IPS-15b (cell line): ENCODE measurements around the gene NDRG4.

Experiments used
- H3K27me3 ChIP-seq: one replicate; pipeline ENCODE4 v1.6.1; 2013; ENCODE audit warnings: low read length; ENCODE audit not compliant: control insufficient read depth, insufficient read depth
- H3K36me3 ChIP-seq: one replicate; pipeline ENCODE4 v1.6.1; 2013; ENCODE audit warnings: low read length; ENCODE audit not compliant: control insufficient read depth, insufficient read depth
- H3K4me1 ChIP-seq: one replicate; pipeline ENCODE4 v1.6.1; 2013; ENCODE audit warnings: mild to moderate bottlenecking, low read length; ENCODE audit not compliant: control insufficient read depth, insufficient read depth
- H3K4me3 ChIP-seq: one replicate; pipeline ENCODE4 v1.5.1; 2013; ENCODE audit warnings: low read depth, low read length
- H3K9ac ChIP-seq: one replicate; pipeline ENCODE4 v1.6.1; 2013; ENCODE audit warnings: low read depth, mild to moderate bottlenecking, low read length
- H3K9me3 ChIP-seq: one replicate; pipeline ENCODE4 v1.6.1; 2013; ENCODE audit warnings: mild to moderate bottlenecking, low read length; ENCODE audit not compliant: control insufficient read depth, insufficient read depth

NDRG4 gene

GRCh38 chr16:58508671-58509251 is 8.8 kb downstream of the NDRG4 start:
- no peak overlapping the region for H3K9ac ChIP-seq
- H3K27me3 ChIP-seq, result no peaks in the 10 kb centered on the region
- H3K4me3 ChIP-seq, result no peak overlapping the region
- H3K4me1 ChIP-seq, result no peaks in the 10 kb centered on the region
- H3K9me3 ChIP-seq, result no peaks in the 10 kb centered on the region
- peaks cover 16% of the 10 kb centered on the region for H3K36me3 ChIP-seq

DNA sequence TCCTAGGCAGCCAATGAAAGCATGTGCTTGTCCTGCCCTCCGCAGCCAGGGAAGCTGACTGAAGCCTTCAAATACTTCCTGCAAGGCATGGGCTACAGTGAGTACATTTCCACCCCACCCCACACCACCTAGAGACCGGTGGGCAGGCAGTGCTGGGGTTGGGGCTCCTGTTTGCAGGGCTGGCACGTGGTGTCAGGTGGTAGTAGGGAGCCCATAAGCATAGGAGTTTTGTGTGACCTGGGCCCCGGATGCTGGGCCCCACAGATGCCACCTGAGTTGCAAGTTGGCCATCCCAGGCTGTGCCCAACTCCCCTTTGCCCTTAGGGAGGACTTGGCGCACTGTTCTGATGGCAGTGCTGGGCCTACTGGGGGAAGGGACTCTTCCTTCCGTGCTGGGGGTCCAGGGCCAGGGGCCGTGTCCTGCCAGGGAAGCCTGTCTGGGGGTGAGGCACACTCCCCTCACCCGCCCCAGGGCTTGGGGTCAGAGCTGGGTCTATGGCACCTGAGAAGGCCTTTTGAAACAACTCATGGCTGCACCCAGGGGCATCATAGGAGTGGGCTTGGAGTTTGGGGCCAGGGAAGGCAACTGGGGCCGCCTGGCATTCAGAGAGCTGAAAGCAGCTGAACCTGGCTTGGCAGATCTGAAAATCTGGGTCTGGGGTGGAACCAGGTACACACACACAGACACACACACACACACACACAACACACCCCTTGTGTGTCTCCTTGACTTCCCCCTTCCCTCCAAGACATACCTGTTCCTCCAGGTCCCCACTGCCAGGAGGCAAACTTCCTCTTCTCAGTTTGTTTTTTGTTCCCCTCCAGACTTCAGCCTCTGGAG is 9.5 kb downstream of the NDRG4 start:
- H3K9ac ChIP-seq, result no peak overlapping the region
- peaks cover 9% of the 10 kb centered on the region for H3K36me3 ChIP-seq
- H3K9me3 ChIP-seq, result no peaks in the 10 kb centered on the region
- H3K27me3 ChIP-seq, result no peaks in the 10 kb centered on the region
- no peaks in the 10 kb centered on the region for H3K4me1 ChIP-seq
- no peak overlapping the region for H3K4me3 ChIP-seq

DNA sequence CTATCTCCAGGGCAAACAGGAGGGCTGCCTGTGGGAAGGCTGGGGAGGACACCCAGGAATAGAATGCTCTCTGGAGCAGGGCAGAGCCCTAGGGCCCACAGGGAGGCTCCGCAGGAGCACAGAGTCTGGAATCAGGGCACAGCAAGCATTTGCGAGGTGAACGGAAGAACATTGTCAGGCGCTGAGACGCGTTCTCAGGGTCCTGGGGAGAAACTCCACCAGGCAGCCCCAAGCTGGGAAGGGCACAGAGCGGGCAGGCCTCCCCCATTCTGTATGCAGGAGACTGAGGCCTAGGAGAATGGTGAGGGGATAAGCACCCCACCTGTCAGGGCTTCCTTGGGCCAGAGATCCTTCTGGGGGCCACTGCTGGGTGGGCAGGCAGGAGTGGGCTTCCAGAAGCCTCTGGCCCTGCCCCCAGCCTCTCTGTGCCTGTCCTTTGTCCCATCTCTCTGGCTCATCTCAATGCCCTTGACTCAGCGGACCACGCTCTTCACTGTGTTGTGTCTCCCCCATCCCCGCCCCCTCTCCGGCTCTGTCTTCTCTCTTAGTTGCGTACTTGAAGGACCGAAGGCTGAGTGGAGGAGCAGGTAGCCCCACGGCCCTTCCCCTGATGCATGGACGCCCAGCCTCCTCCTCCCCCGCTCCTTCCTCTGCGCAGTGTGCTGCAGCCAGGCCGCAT is 10.3 kb downstream of the NDRG4 start:
- no peak overlapping the region for H3K9ac ChIP-seq
- H3K36me3 ChIP-seq, result peaks cover 9% of the 10 kb centered on the region
- H3K27me3 ChIP-seq, result no peaks in the 10 kb centered on the region
- H3K4me1 ChIP-seq, result no peaks in the 10 kb centered on the region
- H3K9me3 ChIP-seq, result no peaks in the 10 kb centered on the region
- H3K4me3 ChIP-seq, result no peak overlapping the region

GRCh38 chr16:58510776-58511628 is 11.1 kb downstream of the NDRG4 start:
- H3K9ac ChIP-seq, result no peak overlapping the region
- H3K9me3 ChIP-seq, result no peaks in the 10 kb centered on the region
- H3K27me3 ChIP-seq, result no peaks in the 10 kb centered on the region
- H3K4me1 ChIP-seq, result no peaks in the 10 kb centered on the region
- peaks cover 9% of the 10 kb centered on the region for H3K36me3 ChIP-seq
- no peak overlapping the region for H3K4me3 ChIP-seq

- H3K4me3 ChIP-seq, result no peak overlapping the region
- peaks cover 3% of the 10 kb centered on the region for H3K4me1 ChIP-seq
- H3K9me3 ChIP-seq, result no peaks in the 10 kb centered on the region
- peaks cover 17% of the 10 kb centered on the region for H3K36me3 ChIP-seq
- no peak overlapping the region for H3K9ac ChIP-seq
- H3K27me3 ChIP-seq, result no peaks in the 10 kb centered on the region
These were observed 12.2 kb downstream of the NDRG4 start for GRCh38 chr16:58511933-58512815.

- H3K9ac ChIP-seq, result no peak overlapping the region
- H3K4me3 ChIP-seq, result no peak overlapping the region
- peaks cover 19% of the 10 kb centered on the region for H3K36me3 ChIP-seq
These were observed 13.9 kb downstream of the NDRG4 start for GRCh38 chr16:58513874-58514273.

DNA sequence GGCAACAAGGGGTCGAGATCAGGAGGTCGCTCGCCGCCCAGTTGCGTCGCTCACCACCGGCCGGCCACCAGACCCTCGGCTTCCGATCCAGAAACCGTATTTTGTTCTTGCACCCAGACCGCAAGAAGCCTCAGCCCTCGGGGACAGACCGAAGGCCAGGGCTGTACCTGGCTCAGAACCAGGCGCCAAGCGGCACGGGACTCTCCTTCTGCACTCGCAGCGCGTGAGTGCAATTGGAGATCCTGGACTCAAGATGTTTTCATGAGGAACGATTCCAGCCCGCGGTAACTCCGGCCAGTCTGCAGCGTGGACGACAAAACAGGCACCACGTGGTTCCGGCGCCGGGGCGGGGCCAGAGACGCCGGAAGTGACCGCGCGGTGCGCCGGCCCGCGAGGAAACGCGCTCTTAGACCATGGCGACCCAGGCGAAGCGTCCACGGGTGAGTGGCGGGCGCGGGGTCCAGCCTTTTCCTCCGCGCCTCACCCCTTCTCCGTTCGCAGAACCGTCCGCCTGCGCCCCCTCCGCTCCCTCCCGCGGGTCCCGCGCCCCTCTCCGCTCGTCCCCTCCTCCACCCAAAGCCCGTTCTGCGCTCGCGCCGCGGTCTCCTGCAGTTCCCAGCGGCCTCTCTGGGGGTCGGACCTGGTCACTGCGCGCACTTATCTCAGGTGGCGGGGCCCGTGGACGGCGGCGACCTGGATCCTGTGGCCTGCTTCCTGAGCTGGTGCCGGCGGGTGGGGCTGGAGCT is 15.4 kb downstream of the NDRG4 start, which contains the start of gene SETD6:
Gene SETD6 (plus strand): TSS at position 393 of the 746 bp plus-strand sequence. CDS start 21 bp downstream, at position 414.
- no peaks in the 10 kb centered on the region for H3K9me3 ChIP-seq
- H3K4me1 ChIP-seq, result peaks cover 3% of the 10 kb centered on the region
- peak within 1 kb of the TSS; percentile 98 for H3K4me3 ChIP-seq
- H3K36me3 ChIP-seq, result peaks cover 26% of the 10 kb centered on the region
- H3K27me3 ChIP-seq, result no peaks in the 10 kb centered on the region
- peak within 1 kb of the TSS; percentile 89 for H3K9ac ChIP-seq

More at GRCh38 chr16:58513874-58514273, 13.9 kb downstream of the NDRG4 start:
- Histone ChIP-seq H3K4me1 (peaks cover 3% of the 10 kb centered on the region), H3K27me3 (no peaks in the 10 kb centered on the region), H3K9me3 (no peaks in the 10 kb centered on the region)

DNA sequence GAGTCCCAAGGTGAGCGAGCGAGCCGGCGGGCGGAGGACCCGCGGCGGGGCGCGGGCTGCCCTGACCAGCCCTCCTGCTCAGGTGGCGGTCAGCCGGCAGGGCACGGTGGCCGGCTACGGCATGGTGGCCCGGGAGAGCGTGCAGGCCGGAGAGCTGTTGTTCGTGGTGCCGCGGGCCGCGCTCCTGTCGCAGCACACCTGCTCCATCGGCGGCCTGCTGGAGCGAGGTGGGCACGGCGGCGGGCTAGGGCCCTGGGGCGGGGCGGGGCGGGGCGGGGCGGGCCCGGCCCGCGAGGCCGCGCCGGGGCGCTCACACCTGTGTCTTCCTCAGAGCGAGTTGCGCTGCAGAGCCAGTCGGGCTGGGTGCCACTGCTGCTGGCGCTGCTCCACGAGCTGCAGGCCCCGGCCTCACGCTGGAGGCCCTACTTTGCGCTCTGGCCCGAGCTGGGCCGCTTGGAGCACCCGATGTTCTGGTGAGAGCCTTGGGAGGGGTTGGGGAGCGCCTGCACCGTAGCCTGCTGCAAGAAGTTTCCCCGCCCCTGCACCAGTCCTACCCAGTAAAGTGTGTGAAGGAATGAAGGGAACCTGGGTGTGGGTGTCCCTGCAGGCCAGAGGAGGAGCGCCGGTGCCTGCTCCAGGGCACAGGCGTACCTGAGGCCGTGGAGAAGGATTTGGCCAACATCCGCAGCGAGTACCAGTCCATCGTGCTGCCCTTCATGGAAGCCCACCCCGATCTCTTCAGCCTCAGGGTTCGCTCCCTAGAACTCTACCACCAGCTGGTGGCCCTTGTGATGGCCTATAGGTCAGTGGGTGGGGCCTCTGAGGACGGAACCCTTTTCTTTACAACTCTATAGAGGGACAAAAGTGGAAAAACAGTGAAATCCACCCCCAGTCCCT is 16.2 kb downstream of the NDRG4 start:
- H3K9ac ChIP-seq, result peak overlapping the region; percentile 89
- H3K27me3 ChIP-seq, result no peaks in the 10 kb centered on the region
- H3K4me1 ChIP-seq, result peaks cover 3% of the 10 kb centered on the region
- H3K36me3 ChIP-seq, result peaks cover 32% of the 10 kb centered on the region
- H3K9me3 ChIP-seq, result no peaks in the 10 kb centered on the region
- H3K4me3 ChIP-seq, result peak overlapping the region; percentile 98

- peaks cover 38% of the 10 kb centered on the region for H3K36me3 ChIP-seq
- H3K27me3 ChIP-seq, result no peaks in the 10 kb centered on the region
- peak overlapping the region; percentile 98 for H3K4me3 ChIP-seq
- H3K9me3 ChIP-seq, result no peaks in the 10 kb centered on the region
- H3K4me1 ChIP-seq, result peaks cover 3% of the 10 kb centered on the region
- H3K9ac ChIP-seq, result no peak overlapping the region
These were observed 16.8 kb downstream of the NDRG4 start for GRCh38 chr16:58516768-58517107.
